GM15510 (cell line): ENCODE measurements around the gene ADAMTS4.

Source experiments
- POLR2A ChIP-seq: IDR thresholded peaks from 3 replicates; pipeline ENCODE4 v1.6.1; 2011; ENCODE audit warnings: borderline replicate concordance; ENCODE audit not compliant: insufficient read length; ENCODE audit errors: extremely low read depth

ADAMTS4 gene

DNA sequence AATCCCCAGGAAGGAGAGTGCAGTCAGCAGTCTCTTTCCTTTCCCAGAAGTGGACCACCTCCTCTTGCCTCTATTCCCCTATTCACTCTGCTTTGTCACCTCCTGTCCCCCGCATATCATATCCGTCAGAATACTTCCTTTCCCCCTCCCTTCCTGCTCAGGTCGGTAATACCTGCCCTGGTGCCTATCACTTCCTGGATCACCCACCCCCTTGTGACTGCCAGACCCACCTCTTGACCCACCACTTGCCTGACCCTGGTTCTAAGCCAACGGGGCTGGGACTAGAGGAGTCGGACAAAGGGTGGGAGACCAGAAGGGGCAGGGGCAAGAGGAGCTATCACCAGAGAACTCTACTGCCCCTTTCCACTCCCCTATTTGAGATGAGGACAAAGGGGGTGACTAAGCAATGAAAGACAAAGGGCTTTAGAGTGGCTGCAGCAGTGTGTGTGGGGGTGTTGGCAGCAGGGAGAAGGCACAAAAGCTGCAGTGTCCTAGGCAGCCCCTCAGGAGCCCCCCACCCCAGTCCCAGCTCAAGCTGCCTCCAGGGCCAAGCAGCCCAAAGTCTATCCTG, 1.7 kb upstream of the ADAMTS4 start:
- no peak for TF ChIP-seq POLR2A

DNA sequence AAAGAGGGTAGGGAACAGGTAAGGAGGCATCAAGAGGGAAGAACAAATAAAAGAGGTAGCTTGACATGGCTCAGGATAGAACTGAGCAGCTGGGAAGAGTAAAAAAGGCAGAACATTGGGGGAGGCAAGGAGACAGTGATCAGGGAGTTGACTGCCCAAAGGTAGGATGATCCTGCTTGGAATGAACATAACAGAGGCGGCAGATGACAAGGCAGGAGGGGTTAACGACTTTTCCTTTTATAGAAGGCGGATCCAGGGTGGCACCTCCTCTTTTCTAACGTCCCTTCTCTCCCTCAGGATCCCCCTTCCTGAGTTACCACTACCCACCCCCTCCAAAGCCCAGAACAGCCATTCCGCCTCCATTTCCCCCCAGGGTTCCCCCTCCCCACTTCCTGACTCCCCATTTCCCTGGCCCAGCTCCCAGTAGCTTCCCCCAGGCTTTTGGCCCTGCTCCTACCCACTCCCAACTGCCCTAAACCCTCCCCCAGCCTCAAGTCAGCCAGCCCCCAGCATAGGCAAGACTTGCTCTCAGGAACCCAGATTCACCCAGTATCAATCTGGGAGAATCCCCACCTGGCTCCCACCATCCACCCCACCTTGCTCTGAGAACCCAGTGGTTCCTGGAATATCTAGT, 769 bp upstream of the ADAMTS4 start:
- TF ChIP-seq POLR2A = no peak

- no peak for TF ChIP-seq POLR2A
Measured at GRCh38 chr1:161198194-161198896, 509 bp downstream of the ADAMTS4 start.

GRCh38 chr1:161197560-161198193, 1.2 kb downstream of the ADAMTS4 start:
- no peak for TF ChIP-seq POLR2A

DNA sequence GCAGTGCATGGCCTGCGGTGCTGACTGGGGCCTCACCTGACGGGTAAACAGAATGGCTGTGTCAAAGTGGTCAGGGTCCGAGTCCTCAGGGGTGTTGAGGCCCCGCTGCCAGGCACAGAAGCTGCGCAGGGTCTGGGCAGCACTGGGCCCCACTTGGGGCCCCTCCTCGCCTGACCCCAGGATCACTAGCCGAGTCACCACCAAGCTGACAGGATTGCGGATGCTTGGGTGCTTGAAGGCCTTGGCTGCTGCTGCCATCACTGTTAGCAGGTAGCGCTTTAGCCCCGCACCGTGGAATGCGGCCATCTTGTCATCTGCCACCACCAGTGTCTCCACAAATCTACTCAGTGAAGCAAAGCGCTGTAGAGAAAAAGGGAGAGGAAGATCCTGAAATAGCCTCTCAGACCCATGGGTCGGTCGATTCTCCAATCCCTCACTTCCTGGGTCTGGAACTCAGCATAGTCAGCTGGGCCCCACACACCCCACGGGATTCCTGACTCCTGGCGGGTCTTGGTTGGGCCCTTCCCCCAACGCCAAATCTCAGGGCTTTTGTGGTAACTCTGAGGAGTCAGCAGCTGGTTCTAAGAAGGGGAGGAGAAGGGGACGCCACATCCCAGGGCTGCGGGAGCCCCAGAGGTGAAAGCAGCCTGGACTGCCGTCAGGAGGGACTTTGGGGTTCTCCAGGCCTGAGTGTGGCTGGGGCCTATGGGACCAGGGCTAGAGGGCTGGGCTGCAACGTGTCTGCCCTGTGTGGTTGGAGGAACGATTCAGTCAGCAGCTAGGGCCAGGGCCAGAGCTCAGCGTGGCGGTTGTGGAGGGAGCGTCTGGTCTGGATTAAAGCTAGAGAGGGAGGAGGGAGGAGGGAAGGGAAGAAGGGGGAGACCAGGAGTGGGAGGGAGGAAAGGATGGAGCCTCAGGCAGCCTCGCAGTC, 2.1 kb downstream of the ADAMTS4 start:
- TF ChIP-seq POLR2A = no peak

- TF ChIP-seq POLR2A = no peak
Measured at GRCh38 chr1:161196111-161196510, 2.7 kb downstream of the ADAMTS4 start.

GRCh38 chr1:161195171-161195570, 3.7 kb downstream of the ADAMTS4 start:
- no peak for TF ChIP-seq POLR2A

DNA sequence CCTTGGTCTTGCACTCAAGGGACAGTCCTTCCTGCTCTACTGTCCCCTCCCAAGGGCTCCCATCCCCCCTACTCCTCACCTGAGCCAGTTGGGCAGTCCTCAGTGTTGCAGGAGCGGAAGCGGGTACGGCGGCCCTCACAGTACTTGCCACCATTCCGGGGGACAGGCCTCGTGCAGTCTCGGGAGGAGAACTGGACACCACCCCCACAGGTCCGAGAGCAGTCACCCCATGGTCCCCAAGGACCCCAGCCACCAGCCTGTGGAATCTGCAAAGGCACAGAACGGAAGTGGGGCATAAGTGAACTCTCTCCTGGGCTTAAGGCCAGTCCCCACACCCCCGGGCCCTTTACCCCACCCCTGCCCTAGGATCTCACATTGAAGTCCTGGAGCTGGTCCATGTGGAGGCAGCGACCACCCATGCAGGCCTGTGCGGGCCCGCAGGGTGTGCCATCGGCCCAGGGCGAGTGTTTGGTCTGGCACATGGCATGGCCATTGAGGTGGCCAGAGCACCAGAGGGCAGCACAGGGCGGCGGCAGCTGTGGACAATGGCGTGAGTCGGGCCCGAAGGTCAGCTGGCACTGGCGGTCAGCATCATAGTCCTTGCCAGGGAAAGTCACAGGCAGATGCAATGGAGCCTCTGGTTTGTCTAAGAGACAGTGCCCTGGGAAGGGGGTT, 5.2 kb downstream of the ADAMTS4 start:
- no peak for TF ChIP-seq POLR2A

DNA sequence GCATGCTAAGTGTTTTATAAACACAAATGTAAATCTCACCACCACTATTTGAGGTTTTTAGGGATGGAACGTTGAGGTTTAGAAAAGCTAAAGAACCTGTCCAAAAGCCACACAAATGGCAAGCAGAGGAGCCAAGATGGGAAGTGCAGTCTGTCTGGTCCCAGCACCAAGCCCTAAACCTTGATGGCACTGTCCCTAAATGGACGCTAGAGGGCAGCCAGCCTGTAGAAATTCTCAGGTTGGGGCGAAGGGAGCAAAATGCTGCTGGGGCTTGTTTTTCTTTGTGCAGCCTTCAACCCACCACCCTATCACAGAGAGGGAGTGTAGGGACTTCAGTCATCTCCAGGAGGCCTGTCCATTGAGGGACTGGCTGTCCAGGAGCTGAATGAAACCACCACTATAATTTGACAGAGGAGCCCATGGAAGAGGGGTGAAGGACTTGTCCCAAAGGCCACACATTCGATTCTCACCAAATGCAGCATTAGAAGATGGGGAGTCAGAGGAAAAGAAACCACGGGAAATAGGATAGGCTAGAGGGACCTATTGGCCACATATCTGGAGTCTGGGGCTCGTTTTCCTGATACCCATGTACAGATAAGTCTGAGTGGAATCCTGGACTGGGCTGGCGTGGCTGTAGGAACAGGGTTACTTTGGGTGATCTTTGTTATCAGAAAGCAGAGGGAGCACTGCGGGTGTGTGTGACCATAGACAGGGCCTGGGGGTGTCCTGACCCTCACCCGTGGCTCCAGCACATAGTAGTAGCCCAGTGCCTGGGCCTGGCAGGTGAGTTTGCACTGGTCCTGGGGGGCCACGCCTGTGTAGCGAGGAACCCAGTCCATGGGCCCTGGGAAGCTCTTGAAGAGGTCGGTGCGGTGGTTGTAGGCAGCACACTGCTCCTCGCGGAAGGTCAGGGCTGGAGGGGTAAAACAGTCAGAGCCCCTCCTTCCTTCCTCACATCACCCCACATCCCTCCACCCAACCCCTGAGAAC, 6.1 kb downstream of the ADAMTS4 start:
- no peak for TF ChIP-seq POLR2A

- TF ChIP-seq POLR2A = no peak
Measured at GRCh38 chr1:161191971-161192370, 6.9 kb downstream of the ADAMTS4 start.

- no peak for TF ChIP-seq POLR2A
Measured at GRCh38 chr1:161190962-161191521, 7.8 kb downstream of the ADAMTS4 start.

DNA sequence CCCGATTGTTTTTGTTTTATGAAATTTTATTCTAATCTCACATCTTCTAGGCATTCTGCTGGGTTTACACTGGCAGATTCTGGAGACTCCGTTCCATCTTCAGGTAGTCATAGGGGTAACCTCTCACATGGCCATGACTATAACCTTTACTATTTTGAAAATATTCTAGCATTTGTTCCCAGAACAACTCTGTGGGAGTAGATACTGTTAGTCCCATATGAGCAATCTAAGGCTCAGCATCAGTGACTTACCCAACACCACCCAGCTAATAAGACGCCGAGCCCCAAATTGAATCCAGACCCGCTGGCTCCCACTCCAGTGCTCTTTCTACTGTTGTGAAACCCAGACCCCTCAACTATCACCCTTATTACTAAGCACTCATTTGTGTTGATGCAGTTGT, 9.8 kb downstream of the ADAMTS4 start:
- no peak for TF ChIP-seq POLR2A

- no peak for TF ChIP-seq POLR2A
Measured at GRCh38 chr1:161188381-161188780, 10.5 kb downstream of the ADAMTS4 start.

DNA sequence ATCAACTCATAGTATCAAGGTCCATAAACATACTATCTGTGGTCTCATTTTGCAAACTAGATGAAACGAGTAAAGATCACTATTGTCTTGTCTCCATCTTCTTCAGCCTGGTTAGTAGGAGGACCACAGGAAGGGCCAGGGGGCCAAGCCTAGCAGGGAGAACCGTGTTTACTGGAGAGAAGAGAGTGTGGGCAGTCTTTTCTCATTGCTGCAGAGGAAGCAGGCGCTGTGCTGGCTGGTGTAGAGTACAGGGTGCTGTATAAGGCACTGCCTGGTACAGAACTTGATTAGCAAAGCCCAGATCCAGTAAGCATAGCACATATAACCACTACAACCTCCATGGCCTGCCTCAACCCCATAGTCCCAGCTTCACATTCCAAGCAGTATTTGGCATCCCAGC, 11.5 kb downstream of the ADAMTS4 start:
- TF ChIP-seq POLR2A = no peak
